IPS-18a (cell line): ENCODE results near the gene ARF4.

Experiments
- H3K27ac ChIP-seq: one replicate; pipeline ENCODE4 v1.5.1; 2013; ENCODE audit warnings: low read length
- H3K27me3 ChIP-seq: one replicate; pipeline ENCODE4 v1.6.1; 2013; ENCODE audit warnings: mild to moderate bottlenecking, low read length; ENCODE audit not compliant: control insufficient read depth, insufficient read depth
- H3K36me3 ChIP-seq: one replicate; pipeline ENCODE4 v1.6.1; 2013; ENCODE audit warnings: low read depth, low read length; ENCODE audit not compliant: control insufficient read depth
- H3K4me1 ChIP-seq: one replicate; pipeline ENCODE4 v1.6.1; 2013; ENCODE audit warnings: low read depth, low read length; ENCODE audit not compliant: control insufficient read depth
- H3K4me3 ChIP-seq: one replicate; pipeline ENCODE4 v1.5.1; 2013; ENCODE audit warnings: low read length
- H3K9ac ChIP-seq: one replicate; pipeline ENCODE4 v1.6.1; 2013; ENCODE audit warnings: mild to moderate bottlenecking, low read length, moderate library complexity
- H3K9me3 ChIP-seq: one replicate; pipeline ENCODE4 v1.6.1; 2013; ENCODE audit warnings: low read depth, low read length; ENCODE audit not compliant: control insufficient read depth

The ARF4 gene

DNA sequence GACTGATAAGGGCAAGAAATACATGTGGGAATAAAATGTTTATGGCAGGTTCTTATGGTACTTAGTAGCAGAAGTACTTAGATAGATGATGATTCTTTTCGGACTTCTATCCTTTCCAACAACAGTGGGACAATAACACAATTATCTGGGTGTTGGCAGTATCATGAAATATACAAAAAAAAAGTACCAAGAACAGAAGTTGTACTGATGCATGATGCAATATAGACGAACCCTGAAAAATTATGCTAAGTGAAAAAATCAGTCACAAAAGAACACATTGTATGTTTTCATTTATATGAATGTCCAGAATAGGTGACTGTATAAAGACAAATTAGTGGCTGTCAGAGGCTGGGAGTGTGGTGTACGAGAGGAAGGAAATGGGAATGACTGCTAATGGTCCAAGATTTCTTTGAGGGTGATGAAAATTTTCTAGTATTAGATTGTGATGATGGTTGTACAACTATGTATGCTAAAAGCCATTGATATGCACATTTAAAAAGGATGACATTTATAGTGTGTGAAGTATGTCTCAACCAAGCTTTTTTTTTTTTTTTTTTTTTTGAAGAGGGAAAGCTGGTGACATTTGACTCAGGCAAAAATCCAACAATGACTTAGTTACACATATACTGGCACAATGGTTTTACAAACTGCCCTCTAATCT is 21.0 kb downstream of the ARF4 start:
- H3K9ac ChIP-seq: no peak overlapping the region
- H3K27ac ChIP-seq: no peak overlapping the region
- no peaks in the 10 kb centered on the region for H3K27me3 ChIP-seq
- H3K4me3 ChIP-seq: no peak overlapping the region
- no peaks in the 10 kb centered on the region for H3K4me1 ChIP-seq
- no peaks in the 10 kb centered on the region for H3K9me3 ChIP-seq
- peaks cover 74% of the 10 kb centered on the region for H3K36me3 ChIP-seq

DNA sequence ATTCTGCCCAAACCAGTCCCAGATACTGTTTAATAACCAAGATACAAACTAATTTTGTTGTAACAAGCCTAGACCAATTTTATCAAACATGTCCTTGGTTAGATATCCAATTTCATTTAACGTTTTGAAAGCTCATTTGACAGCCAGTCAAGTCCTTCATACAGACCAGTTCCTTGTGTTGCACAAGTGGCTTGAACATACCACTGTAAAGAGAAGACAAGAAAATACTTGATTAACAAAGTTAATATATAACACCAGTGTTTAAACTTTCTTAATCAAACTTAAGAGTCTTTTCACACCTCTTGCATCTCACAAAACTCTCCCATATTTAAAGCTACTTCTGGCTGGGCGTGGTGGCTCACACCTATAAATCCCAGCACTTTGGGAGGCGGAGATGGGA is 25.0 kb downstream of the ARF4 start:
- no peaks in the 10 kb centered on the region for H3K4me1 ChIP-seq
- no peaks in the 10 kb centered on the region for H3K27me3 ChIP-seq
- H3K9ac ChIP-seq: no peak overlapping the region
- peaks cover 60% of the 10 kb centered on the region for H3K36me3 ChIP-seq
- H3K4me3 ChIP-seq: no peak overlapping the region
- no peak overlapping the region for H3K27ac ChIP-seq
- H3K9me3 ChIP-seq: no peaks in the 10 kb centered on the region

DNA sequence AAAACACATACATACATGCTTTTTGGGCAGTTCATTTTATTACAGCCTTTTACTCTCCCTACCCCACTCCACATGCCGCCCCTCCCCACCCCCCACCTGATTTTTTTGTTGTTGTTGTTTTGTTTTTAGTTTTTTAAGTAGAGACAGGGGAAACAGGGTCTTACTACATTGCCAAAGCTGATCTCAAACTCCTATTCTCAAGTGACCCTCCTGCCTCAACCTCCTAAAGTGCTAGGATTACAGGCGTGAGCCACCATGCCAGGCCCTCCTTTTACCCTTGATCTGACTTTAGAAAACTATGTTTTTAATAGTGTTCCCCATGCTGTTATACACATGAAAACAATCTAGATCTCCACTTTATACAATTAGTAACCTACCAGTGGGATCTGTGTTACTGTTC is 26.3 kb downstream of the ARF4 start:
- Histone ChIP-seq H3K4me1 (no peaks in the 10 kb centered on the region), H3K4me3 (no peak overlapping the region), H3K27me3 (no peaks in the 10 kb centered on the region), H3K9ac (no peak overlapping the region), H3K27ac (no peak overlapping the region), H3K36me3 (peaks cover 51% of the 10 kb centered on the region), H3K9me3 (no peaks in the 10 kb centered on the region)

- H3K9me3 ChIP-seq: no peaks in the 10 kb centered on the region
- H3K4me3 ChIP-seq: no peak overlapping the region
- no peaks in the 10 kb centered on the region for H3K27me3 ChIP-seq
- no peaks in the 10 kb centered on the region for H3K4me1 ChIP-seq
- no peak overlapping the region for H3K27ac ChIP-seq
- H3K9ac ChIP-seq: no peak overlapping the region
- peaks cover 42% of the 10 kb centered on the region for H3K36me3 ChIP-seq
Observed at GRCh38 chr3:57569859-57570450, 27.2 kb downstream of the ARF4 start.

DNA sequence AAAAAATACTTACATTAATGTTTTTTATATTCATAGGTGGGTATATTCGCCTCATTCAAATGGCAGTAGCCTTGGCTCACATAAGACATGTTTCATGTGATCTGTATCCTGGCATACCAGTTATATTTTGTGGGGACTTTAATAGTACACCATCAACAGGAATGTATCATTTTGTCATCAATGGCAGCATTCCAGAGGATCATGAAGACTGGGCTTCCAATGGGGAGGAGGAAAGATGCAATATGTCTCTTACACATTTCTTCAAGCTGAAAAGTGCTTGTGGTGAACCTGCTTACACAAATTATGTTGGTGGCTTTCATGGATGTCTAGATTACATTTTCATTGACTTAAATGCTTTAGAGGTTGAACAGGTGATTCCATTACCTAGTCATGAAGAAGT is 37.6 kb downstream of the ARF4 start:
- Histone ChIP-seq H3K4me3 (no peak overlapping the region), H3K4me1 (peaks cover 5% of the 10 kb centered on the region), H3K9ac (no peak overlapping the region), H3K9me3 (no peaks in the 10 kb centered on the region), H3K36me3 (peaks cover 13% of the 10 kb centered on the region), H3K27ac (no peak overlapping the region), H3K27me3 (no peaks in the 10 kb centered on the region)

DNA sequence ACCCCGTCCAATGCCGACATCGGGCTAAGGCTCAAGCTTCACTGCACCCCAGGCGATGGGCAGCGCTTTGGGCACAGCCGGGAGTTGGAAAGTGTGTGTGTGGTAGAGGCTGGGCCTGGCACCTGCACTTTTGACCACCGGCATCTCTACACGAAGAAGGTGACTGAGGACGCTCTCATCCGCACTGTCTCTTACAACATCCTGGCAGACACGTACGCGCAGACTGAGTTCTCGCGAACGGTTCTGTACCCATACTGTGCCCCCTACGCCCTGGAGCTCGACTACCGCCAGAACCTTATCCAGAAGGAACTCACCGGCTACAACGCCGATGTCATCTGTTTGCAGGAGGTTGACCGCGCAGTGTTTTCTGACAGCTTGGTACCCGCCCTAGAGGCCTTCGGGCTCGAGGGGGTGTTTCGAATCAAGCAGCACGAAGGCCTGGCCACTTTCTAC is 40.0 kb downstream of the ARF4 start:
- Histone ChIP-seq H3K9ac (peak overlapping the region; percentile 58), H3K36me3 (peaks cover 12% of the 10 kb centered on the region), H3K9me3 (no peaks in the 10 kb centered on the region), H3K27me3 (no peaks in the 10 kb centered on the region), H3K4me3 (peak overlapping the region; percentile 86), H3K27ac (no peak overlapping the region), H3K4me1 (peaks cover 5% of the 10 kb centered on the region)

GRCh38 chr3:57556459-57557084 is 40.6 kb downstream of the ARF4 start:
- Histone ChIP-seq H3K9ac (peak overlapping the region; percentile 58), H3K27me3 (no peaks in the 10 kb centered on the region), H3K36me3 (peaks cover 10% of the 10 kb centered on the region), H3K4me1 (peaks cover 5% of the 10 kb centered on the region), H3K9me3 (no peaks in the 10 kb centered on the region), H3K4me3 (peak overlapping the region; percentile 86), H3K27ac (no peak overlapping the region)

DNA sequence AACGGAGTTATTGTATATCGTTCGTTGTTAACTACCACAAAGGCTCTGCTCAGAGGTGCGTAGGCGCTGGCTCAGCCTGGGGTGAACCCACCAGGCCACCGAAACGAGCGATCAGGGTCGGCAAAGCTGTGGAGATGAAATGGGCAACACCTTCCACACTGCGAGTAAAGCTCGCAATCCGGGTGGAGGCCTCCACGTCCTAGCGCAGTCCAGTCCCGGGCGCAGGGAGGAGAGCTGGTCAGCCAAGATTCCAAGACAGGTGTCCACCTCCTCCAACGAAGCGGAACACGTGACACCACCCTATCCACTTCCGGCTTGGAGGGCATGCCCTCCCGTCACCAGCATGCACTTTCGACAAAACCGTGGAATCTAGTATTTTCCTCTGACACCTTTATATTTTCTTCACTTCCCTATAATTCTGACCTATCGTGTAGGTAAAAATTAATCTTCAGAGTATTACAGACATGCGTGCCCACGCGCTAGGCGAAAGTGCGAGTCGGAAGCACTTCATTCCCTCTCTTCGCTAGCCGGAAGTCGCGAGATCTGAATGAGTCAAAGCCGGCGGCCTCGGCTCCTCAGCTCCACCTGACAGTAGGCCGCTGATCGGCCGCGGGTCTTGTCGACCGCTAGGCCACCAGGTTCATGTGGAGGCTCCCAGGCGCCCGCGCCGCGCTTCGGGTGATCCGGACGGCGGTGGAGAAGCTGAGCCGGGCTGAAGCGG is 41.2 kb downstream of the ARF4 start, which contains the start of gene PDE12:
TSS of gene PDE12 (plus strand) at position 537 of the 721 bp plus-strand sequence. CDS start at position 643, 106 bp downstream.
- Histone ChIP-seq H3K9ac (peak within 1 kb of the TSS; percentile 58), H3K4me3 (peak within 1 kb of the TSS; percentile 86), H3K4me1 (peaks cover 5% of the 10 kb centered on the region), H3K36me3 (peaks cover 7% of the 10 kb centered on the region), H3K27ac (peak within 1 kb of the TSS; percentile 80), H3K27me3 (no peaks in the 10 kb centered on the region), H3K9me3 (no peaks in the 10 kb centered on the region)

GRCh38 chr3:57555306-57555705 is 41.8 kb downstream of the ARF4 start:
- Histone ChIP-seq H3K9ac (peak overlapping the region; percentile 58), H3K36me3 (peaks cover 5% of the 10 kb centered on the region), H3K27me3 (no peaks in the 10 kb centered on the region), H3K4me1 (peaks cover 5% of the 10 kb centered on the region), H3K4me3 (peak overlapping the region; percentile 86), H3K9me3 (no peaks in the 10 kb centered on the region), H3K27ac (no peak overlapping the region)

- H3K27me3 ChIP-seq: no peaks in the 10 kb centered on the region
Observed at GRCh38 chr3:57546616-57547015, 50.5 kb downstream of the ARF4 start.

GRCh38 chr3:57545636-57546268 is 51.4 kb downstream of the ARF4 start:
- H3K9me3 ChIP-seq: no peaks in the 10 kb centered on the region
- no peaks in the 10 kb centered on the region for H3K36me3 ChIP-seq
- no peak overlapping the region for H3K4me3 ChIP-seq
- no peaks in the 10 kb centered on the region for H3K27me3 ChIP-seq
- no peak overlapping the region for H3K9ac ChIP-seq
- no peak overlapping the region for H3K27ac ChIP-seq
- H3K4me1 ChIP-seq: peaks cover 6% of the 10 kb centered on the region

More at GRCh38 chr3:57546616-57547015, 50.5 kb downstream of the ARF4 start:
- no peaks in the 10 kb centered on the region for H3K9me3 ChIP-seq
- peaks cover 6% of the 10 kb centered on the region for H3K4me1 ChIP-seq
- H3K9ac ChIP-seq: no peak overlapping the region
- H3K4me3 ChIP-seq: no peak overlapping the region
- H3K27ac ChIP-seq: no peak overlapping the region
- no peaks in the 10 kb centered on the region for H3K36me3 ChIP-seq
